Heart right ventricle (tissue), 16 donors: Measurements from ENCODE around the gene WWTR1. TPM values are rescaled to one million over a fixed set of nuclear protein-coding genes. Genes with fewer than 3 reads are reported as not detected.

ENCODE experiments used
- ATAC-seq, 8 donors: fragments of 200-7000 bp; cut with Tn5 transposase; one replicate each; pipeline ENCODE4 v1.9.1; 2020; ENCODE audit warnings: mild to moderate bottlenecking in 8 of 8, moderate library complexity in 8 of 8, moderate number of reproducible peaks in 1 of 8
- DNase-seq, 2 donors: peaks; one replicate each; pipeline ENCODE4 v3.0.0-alpha.2; 2020
- H3K27ac ChIP-seq, 10 donors: fragments of 200-600 bp; sonication (generic) in 2 of 10; one replicate each; pipeline versions ENCODE4 v1.5.0 to v1.8.0; 2020 to 2022; ENCODE audit warnings: mild to moderate bottlenecking in 3 of 10
- H3K27me3 ChIP-seq, 7 donors: fragments of 200-600 bp; one replicate each; pipeline ENCODE4 v1.8.0; 2021 to 2022; ENCODE audit warnings: mild to moderate bottlenecking in 2 of 7
- H3K36me3 ChIP-seq, 9 donors: fragments of 200-600 bp; sonication (generic) in 1 of 9; one replicate each; pipeline versions ENCODE4 v1.5.0 to v1.8.0; 2020 to 2022; ENCODE audit warnings: mild to moderate bottlenecking in 2 of 9
- H3K4me1 ChIP-seq, 9 donors: fragments of 200-600 bp; sonication (generic) in 1 of 9; one replicate each; pipeline versions ENCODE4 v1.5.0 to v1.8.0; 2020 to 2022; ENCODE audit warnings: mild to moderate bottlenecking in 4 of 9
- H3K4me3 ChIP-seq, 10 donors: fragments of 200-600 bp; sonication (generic) in 2 of 10; one replicate each; pipeline versions ENCODE4 v1.5.0 to v1.8.0; 2020 to 2022; ENCODE audit warnings: mild to moderate bottlenecking in 7 of 10, moderate library complexity in 2 of 10
- H3K9me3 ChIP-seq, 11 donors: fragments of 200-600 bp in 10 of 11; sonication (generic) in 2 of 11; one replicate each; pipeline versions ENCODE4 v1.5.0 to v1.8.0; 2013 to 2022; ENCODE audit warnings: mild to moderate bottlenecking in 2 of 11, control low read depth in 1 of 11, moderate library complexity in 1 of 11
- WGBS, 2 donors: extraction: QIAGEN DNeasy Blood & Tissue Kit; methylation state at CpG; one replicate each; pipeline ENCODE4 v1.1.7; 2013; ENCODE audit warnings: inconsistent platforms in 1 of 2; 5-methylcytosine and 5-hydroxymethylcytosine counted together
- intact Hi-C, 10 donors: fragments of 100-400 bp; cut with DNase I; formaldehyde crosslinking; loops; one replicate each; pipeline versions ENCODE4 v1.11.1 to v1.14.2; 2022
- polyA plus RNA-seq, 2 donors: library from polyadenylated mRNA; stranded (reverse); fragments of 200-250 nt; gene quantifications; one replicate each; pipeline ENCODE4 v1.2.3, GENCODE V29; 2013
- total RNA-seq, 10 donors: library from RNA; stranded (reverse); fragmentation: NEBNext Ultra II Directional in 3 of 10; extraction: Animal tissue kit (Norgen Biotek cat#: 25700) in 3 of 10; gene quantifications; one replicate each; pipeline versions ENCODE4 v1.2.1 to v1.2.4, GENCODE V29; 2021 to 2023
- TF ChIP-seq, protein P1 (sequence below), 9 donors: fragments of 200-600 bp; sonication (generic) in 2 of 9; IDR thresholded peaks; one replicate each; pipeline versions ENCODE4 v1.5.0 to v1.8.0; 2021 to 2022; ENCODE audit warnings: antibody characterized with exemption in 9 of 9, mild to moderate bottlenecking in 5 of 9, moderate library complexity in 1 of 9
- donor health status: Arrhythmogenic right ventricular cardiomyopathy.
- donor health status: ischemic (EF 13 %, LVEDD 7.1; RV severe dilation, severe dysfunction).
- donor health status: healthy with polysubstance abuse.
- donor health status: DM: no; HTN: yes; CAD: no.
- donor health status: DM: no; HTN: no; CAD: no.
- donor health status: ischemic (EF 25% LVEDD 6.9; RV normal size, moderate dysfunction).
- donor health status: ischemic (EF 25% LVEDD 5.7; RV mildly dilated, moderate dysfunction).
- donor health status: healthy.
- donor health status: DM: yes; HTN: yes; CAD: no.
- donor health status: Ischemic cardiomyopathy.
- donor health status: ischemic (EF 35%, LVEDD 5.7; RV mildly dilated, moderate dysfunction).
- donor health status: nonischemic (EF 11% LVEDD 7.7; RV severe dilation, severe dysfunction).
- donor health status: DM: yes; HTN: yes; CAD: no.
- donor health status: PGD.
- donor health status: ischemic (EF 29% LVEDD 5.4; RV normal size, mild dysfunction).
- donor health status: nonischemic (EF 23%, LVEDD 6.1; RV moderate dilation, normal function).

Gene WWTR1
- total and polyA plus RNA-seq, 12 donors = 19.5 to 78.6 (median 40.3) TPM

DNA sequence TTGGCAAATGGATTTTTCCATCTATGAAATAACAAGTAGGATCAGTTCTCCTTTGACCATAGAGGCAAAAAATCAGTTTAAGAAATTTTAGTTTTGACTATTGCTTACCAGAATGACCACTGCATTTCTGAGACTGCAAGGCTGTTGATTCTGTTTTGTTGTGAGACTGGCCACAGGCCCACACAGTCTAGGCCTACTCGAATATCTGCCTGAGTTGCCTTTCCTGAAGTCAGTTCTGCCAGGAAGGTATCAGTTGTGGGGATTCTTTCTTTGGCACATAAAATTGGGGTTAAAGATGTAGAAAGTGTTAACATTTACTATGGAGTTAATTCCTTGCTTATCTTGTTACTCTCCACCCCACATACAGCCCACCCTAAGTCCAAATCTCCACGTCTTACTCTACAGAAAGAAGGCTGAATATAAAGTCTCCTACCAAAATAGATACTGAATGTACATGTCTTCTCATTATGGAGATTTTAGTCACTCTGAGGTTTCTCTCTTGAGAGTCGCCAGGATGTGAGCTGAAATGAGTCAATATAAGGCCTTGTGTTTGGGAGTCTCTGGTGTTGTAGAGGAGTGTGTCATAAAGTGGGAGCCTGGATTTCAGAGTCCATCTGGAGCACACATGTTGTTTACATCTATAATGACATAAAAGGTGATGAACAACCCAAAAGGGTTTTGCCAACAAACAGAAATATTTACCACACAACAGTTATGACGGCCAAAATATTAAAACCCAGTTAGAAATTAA is 45.0 kb upstream of the WWTR1 start:
- peaks cover 0 to 17% (median 7%) of the 10 kb centered on the region in 11 donors for H3K9me3 ChIP-seq
- no peaks in the 10 kb centered on the region for H3K36me3 ChIP-seq
- peak overlapping the region in 8 of 10 donors; percentile 18 to 56 (median 40) for H3K27ac ChIP-seq
- ATAC-seq = peak in 4 of 8 donors; percentile 43 to 83 (median 72)
- no peak overlapping the region for H3K4me3 ChIP-seq
- H3K27me3 ChIP-seq = no peaks in the 10 kb centered on the region
- DNase-seq = no peak
- peaks cover 0 to 16% (median 6%) of the 10 kb centered on the region in 9 donors for H3K4me1 ChIP-seq
- intact Hi-C loops = no loop called here
- TF ChIP-seq, protein P1, sequence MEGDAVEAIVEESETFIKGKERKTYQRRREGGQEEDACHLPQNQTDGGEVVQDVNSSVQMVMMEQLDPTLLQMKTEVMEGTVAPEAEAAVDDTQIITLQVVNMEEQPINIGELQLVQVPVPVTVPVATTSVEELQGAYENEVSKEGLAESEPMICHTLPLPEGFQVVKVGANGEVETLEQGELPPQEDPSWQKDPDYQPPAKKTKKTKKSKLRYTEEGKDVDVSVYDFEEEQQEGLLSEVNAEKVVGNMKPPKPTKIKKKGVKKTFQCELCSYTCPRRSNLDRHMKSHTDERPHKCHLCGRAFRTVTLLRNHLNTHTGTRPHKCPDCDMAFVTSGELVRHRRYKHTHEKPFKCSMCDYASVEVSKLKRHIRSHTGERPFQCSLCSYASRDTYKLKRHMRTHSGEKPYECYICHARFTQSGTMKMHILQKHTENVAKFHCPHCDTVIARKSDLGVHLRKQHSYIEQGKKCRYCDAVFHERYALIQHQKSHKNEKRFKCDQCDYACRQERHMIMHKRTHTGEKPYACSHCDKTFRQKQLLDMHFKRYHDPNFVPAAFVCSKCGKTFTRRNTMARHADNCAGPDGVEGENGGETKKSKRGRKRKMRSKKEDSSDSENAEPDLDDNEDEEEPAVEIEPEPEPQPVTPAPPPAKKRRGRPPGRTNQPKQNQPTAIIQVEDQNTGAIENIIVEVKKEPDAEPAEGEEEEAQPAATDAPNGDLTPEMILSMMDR (IDR thresholded peaks at IDR 0.05) = no peak
- 72 to 75% methylated on average over 4 of the region's 4 CpGs for WGBS, 2 donors

- Histone ChIP-seq H3K27ac (peak overlapping the region in 1 of 10 donors; percentile 56), H3K4me1 (peaks cover 0 to 10% (median under 1%) of the 10 kb centered on the region in 9 donors), H3K36me3 (no peaks in the 10 kb centered on the region), H3K9me3 (peaks cover 0 to 19% (median 7%) of the 10 kb centered on the region in 11 donors), H3K27me3 (no peaks in the 10 kb centered on the region), H3K4me3 (no peak overlapping the region)
- ATAC-seq (no peak), DNase-seq (no peak)
- intact Hi-C loops = no loop called here
- TF ChIP-seq, protein P1 (IDR thresholded peaks at IDR 0.05) = no peak
- 95 to 96% methylated on average over 1 of the region's 1 CpG for WGBS, 2 donors
Measured at GRCh38 chr3:149701977-149702350, 44.1 kb upstream of the WWTR1 start.

DNA sequence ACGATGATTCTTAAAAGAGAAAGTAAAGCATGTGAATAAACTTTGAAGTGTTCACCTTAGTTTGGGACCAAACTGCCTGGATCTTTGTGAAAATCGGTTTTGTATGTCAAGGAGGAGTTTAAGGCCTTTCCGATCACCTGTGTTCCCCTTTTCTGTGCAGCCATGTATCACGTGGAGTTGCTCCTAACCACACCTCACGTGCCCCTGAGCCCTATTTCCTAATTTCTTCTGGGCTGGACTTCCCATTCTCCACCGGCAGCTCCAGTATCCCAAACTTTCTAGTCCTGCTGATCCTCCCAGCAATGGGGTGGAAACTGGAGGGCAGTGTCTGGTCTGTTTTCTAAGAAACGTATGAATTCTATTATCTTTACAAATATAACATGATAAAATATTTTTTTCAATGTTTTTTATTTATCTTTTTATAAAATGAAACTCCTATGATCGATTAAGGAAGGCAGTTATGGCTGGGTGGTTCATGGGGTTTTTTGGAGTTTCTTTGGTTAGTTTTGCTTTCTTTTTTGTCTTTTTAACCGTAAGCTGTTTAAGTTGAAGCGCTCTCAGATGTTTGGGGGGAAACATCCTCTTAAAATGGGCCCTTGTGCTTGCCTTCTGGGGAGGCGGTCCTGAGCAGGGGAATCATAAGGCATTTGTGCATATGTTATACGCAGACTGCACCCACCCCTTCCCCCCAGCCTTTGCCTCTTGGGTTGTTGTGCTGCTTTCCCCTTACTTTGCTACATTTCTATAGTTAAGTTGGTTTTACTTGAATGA is 43.6 kb upstream of the WWTR1 start:
- Histone ChIP-seq H3K4me3 (peak overlapping the region in 1 of 10 donors; percentile 4), H3K4me1 (peaks cover 0 to 8% (median 0%) of the 10 kb centered on the region in 9 donors), H3K36me3 (no peaks in the 10 kb centered on the region), H3K27ac (no peak overlapping the region), H3K9me3 (peaks cover 0 to 19% (median 7%) of the 10 kb centered on the region in 11 donors), H3K27me3 (no peaks in the 10 kb centered on the region)
- intact Hi-C loops = no loop called here
- 95 to 96% methylated on average over 12 of the region's 12 CpGs for WGBS, 2 donors
- ATAC-seq (no peak), DNase-seq (no peak)
- TF ChIP-seq, protein P1 (IDR thresholded peaks at IDR 0.05) = no peak

DNA sequence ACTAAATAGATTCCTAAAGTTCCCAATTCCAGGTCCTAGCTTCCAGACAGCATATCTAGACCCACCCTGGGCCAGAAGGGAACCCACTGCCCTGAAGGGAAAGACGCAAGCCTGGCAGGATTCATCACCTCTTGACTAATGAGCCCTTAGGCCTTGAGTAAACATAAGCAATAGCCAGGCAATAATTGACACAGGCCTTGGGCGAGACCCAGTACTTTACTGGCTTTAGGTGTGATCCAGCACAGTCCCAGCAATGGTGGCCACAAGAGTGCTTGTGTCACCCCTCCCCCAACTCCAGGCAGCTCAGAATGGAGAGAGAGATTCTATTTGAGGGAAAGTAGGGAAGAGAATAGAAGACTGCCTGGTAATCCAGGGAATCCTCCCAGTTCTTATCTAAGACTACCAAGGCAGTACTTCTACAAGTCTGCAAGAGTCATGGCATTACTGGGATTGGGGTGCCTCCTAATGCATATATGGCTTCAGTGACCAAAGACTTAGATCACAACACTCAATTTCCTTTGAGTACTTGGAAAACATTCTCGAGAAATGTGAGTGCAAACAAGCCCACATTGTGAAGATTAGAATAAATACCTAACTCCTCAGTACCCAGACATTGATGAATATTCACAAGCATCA is 30.4 kb upstream of the WWTR1 start:
- Histone ChIP-seq H3K4me3 (no peak overlapping the region), H3K4me1 (no peaks in the 10 kb centered on the region), H3K27me3 (no peaks in the 10 kb centered on the region), H3K27ac (no peak overlapping the region), H3K9me3 (peaks cover 0 to 14% (median 0%) of the 10 kb centered on the region in 11 donors), H3K36me3 (no peaks in the 10 kb centered on the region)
- WGBS, 2 donors = 94 to 96% methylated on average over 3 of the region's 3 CpGs
- ATAC-seq (no peak), DNase-seq (no peak)
- TF ChIP-seq, protein P1 (IDR thresholded peaks at IDR 0.05) = no peak
- intact Hi-C loops = no loop called here
